ENCODE measurements around the gene FAM186B.

- no peak for TF ChIP-seq ZNF140 (tag by site-specific recombination; IDR thresholded peaks at IDR 0.05)
- TF ChIP-seq, protein P1, sequence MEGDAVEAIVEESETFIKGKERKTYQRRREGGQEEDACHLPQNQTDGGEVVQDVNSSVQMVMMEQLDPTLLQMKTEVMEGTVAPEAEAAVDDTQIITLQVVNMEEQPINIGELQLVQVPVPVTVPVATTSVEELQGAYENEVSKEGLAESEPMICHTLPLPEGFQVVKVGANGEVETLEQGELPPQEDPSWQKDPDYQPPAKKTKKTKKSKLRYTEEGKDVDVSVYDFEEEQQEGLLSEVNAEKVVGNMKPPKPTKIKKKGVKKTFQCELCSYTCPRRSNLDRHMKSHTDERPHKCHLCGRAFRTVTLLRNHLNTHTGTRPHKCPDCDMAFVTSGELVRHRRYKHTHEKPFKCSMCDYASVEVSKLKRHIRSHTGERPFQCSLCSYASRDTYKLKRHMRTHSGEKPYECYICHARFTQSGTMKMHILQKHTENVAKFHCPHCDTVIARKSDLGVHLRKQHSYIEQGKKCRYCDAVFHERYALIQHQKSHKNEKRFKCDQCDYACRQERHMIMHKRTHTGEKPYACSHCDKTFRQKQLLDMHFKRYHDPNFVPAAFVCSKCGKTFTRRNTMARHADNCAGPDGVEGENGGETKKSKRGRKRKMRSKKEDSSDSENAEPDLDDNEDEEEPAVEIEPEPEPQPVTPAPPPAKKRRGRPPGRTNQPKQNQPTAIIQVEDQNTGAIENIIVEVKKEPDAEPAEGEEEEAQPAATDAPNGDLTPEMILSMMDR (tag by site-specific recombination; IDR thresholded peaks at IDR 0.05) = no peak
- TF ChIP-seq ZBTB26 (tag by site-specific recombination; optimal IDR thresholded peaks at IDR 0.05) = no peak
- TF ChIP-seq, protein P2, sequence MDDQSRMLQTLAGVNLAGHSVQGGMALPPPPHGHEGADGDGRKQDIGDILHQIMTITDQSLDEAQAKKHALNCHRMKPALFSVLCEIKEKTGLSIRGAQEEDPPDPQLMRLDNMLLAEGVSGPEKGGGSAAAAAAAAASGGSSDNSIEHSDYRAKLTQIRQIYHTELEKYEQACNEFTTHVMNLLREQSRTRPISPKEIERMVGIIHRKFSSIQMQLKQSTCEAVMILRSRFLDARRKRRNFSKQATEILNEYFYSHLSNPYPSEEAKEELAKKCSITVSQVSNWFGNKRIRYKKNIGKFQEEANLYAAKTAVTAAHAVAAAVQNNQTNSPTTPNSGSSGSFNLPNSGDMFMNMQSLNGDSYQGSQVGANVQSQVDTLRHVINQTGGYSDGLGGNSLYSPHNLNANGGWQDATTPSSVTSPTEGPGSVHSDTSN (CRISPR knock-in tag; IDR thresholded peaks at IDR 0.05) = no peak
- no peak for TF ChIP-seq ZNF514 (tag by site-specific recombination; IDR thresholded peaks at IDR 0.05)
- TF ChIP-seq ZNF423 (tag by site-specific recombination; IDR thresholded peaks at IDR 0.05) = no peak
Observed at GRCh38 chr12:49643961-49644619, 38.7 kb upstream of the FAM186B start.

Measured in HEK293 (cell line).